ENCODE data around the gene RAD51D. TPM values are rescaled to one million over a fixed set of nuclear protein-coding genes. Genes with fewer than 3 reads are reported as not detected.

RAD51D gene
- polyA plus RNA-seq, 3 donors: 4.1 to 7.0 (median 4.6) TPM

- WGBS, 3 donors: 51 to 59% (median 52%) methylated on average over 1 of the region's 1 CpG
- H3K27ac ChIP-seq (ENCODE audit: low read depth, low read length): no peak overlapping the region
Observed at GRCh38 chr17:35080536-35080935, 39.1 kb downstream of the RAD51D start.

- no peak overlapping the region for H3K27ac ChIP-seq (ENCODE audit: low read depth, low read length)
- WGBS, 3 donors: 97 to 100% (median 100%) methylated on average over 1 of the region's 1 CpG
Observed at GRCh38 chr17:35079547-35080423, 39.9 kb downstream of the RAD51D start.

- H3K27ac ChIP-seq (ENCODE audit: low read depth, low read length): no peak overlapping the region
- 84 to 95% (median 86%) methylated on average over 1 of the region's 1 CpG for WGBS, 3 donors
Observed at GRCh38 chr17:35076874-35077273, 42.8 kb downstream of the RAD51D start.

GRCh38 chr17:35074711-35075707 is 44.7 kb downstream of the RAD51D start:
- WGBS, 3 donors: 38 to 77% (median 73%) methylated on average over 2 of the region's 2 CpGs

GRCh38 chr17:35073991-35074627 is 45.6 kb downstream of the RAD51D start:
- no peak overlapping the region for H3K27ac ChIP-seq (ENCODE audit: low read depth, low read length)
- WGBS, 3 donors: 40 to 76% (median 70%) methylated on average over 5 of the region's 5 CpGs

More at GRCh38 chr17:35074711-35075707, 44.7 kb downstream of the RAD51D start:
- no peak overlapping the region for H3K27ac ChIP-seq (ENCODE audit: low read depth, low read length)

GRCh38 chr17:35073183-35073790 is 46.4 kb downstream of the RAD51D start:
- no peak overlapping the region for H3K27ac ChIP-seq (ENCODE audit: low read depth, low read length)
- 80 to 85% (median 81%) methylated on average over 3 of the region's 3 CpGs for WGBS, 3 donors

GRCh38 chr17:35069311-35069710 is 50.3 kb downstream of the RAD51D start:
- 35 to 92% (median 79%) methylated on average over 2 of the region's 2 CpGs for WGBS, 3 donors
- H3K27ac ChIP-seq (ENCODE audit: low read depth, low read length): no peak overlapping the region

- no peak overlapping the region for H3K27ac ChIP-seq (ENCODE audit: low read depth, low read length)
- 86 to 98% (median 94%) methylated on average over 2 of the region's 2 CpGs for WGBS, 3 donors
Observed at GRCh38 chr17:35068249-35068648, 51.4 kb downstream of the RAD51D start.

- WGBS, 3 donors: 88 to 98% (median 92%) methylated on average over 4 of the region's 4 CpGs
- no peak overlapping the region for H3K27ac ChIP-seq (ENCODE audit: low read depth, low read length)
Observed at GRCh38 chr17:35065880-35066279, 53.8 kb downstream of the RAD51D start.

GRCh38 chr17:35064516-35065215 is 55.0 kb downstream of the RAD51D start:
- WGBS, 3 donors: 63 to 88% (median 88%) methylated on average over 3 of the region's 3 CpGs
- no peak overlapping the region for H3K27ac ChIP-seq (ENCODE audit: low read depth, low read length)

- H3K27ac ChIP-seq (ENCODE audit: low read depth, low read length): peak within 1 kb of the TSS; percentile 93
- WGBS, 3 donors: 6 to 17% (median 12%) methylated on average over 6 of the region's 6 CpGs
Observed at GRCh38 chr17:35063514-35064223, 56.0 kb downstream of the RAD51D start, which contains the start of gene RFFL. RFFL (minus strand) TSS chr17:35063707; CDS start chr17:35026553, 37,154 bp downstream.

- 93 to 97% (median 96%) methylated on average over 3 of the region's 3 CpGs for WGBS, 3 donors
- no peak overlapping the region for H3K27ac ChIP-seq (ENCODE audit: low read depth, low read length)
Observed at GRCh38 chr17:35062308-35062707, 57.4 kb downstream of the RAD51D start.

GRCh38 chr17:35057332-35057915 is 62.2 kb downstream of the RAD51D start:
- WGBS, 3 donors: 96 to 100% (median 98%) methylated on average over 1 of the region's 1 CpG

GRCh38 chr17:35056013-35056412 is 63.6 kb downstream of the RAD51D start:
- H3K27ac ChIP-seq (ENCODE audit: low read depth, low read length): no peak overlapping the region
- WGBS, 3 donors: 86 to 93% (median 91%) methylated on average over 3 of the region's 3 CpGs

More at GRCh38 chr17:35057332-35057915, 62.2 kb downstream of the RAD51D start:
- no peak overlapping the region for H3K27ac ChIP-seq (ENCODE audit: low read depth, low read length)

GRCh38 chr17:35053204-35053603 is 66.5 kb downstream of the RAD51D start:
- 83 to 98% (median 85%) methylated on average over 1 of the region's 1 CpG for WGBS, 3 donors
- H3K27ac ChIP-seq (ENCODE audit: low read depth, low read length): no peak overlapping the region

GRCh38 chr17:35052780-35053179 is 66.9 kb downstream of the RAD51D start:
- H3K27ac ChIP-seq (ENCODE audit: low read depth, low read length): no peak overlapping the region

GRCh38 chr17:35052241-35052610 is 67.4 kb downstream of the RAD51D start:
- no peak overlapping the region for H3K27ac ChIP-seq (ENCODE audit: low read depth, low read length)

Data from adipose tissue (tissue), 3 donors.